ENCODE results near the gene TBX4.

Gene TBX4

GRCh38 chr17:61517265-61517664 is 65.0 kb downstream of the TBX4 start:
- in situ Hi-C loops (cut with MboI; ENCODE audit: low pct_unique_long_range_greater_than_20kb, low sequenced_read_pairs, unreplicated experiment): no loop called here
- TF ChIP-seq CTCF (IDR thresholded peaks at IDR 0.05; ENCODE audit: extremely low read depth, insufficient read depth, missing control alignments): no peak
- DNase-seq (ENCODE audit: low spot score): no peak

- in situ Hi-C loops (cut with MboI; ENCODE audit: low pct_unique_long_range_greater_than_20kb, low sequenced_read_pairs, unreplicated experiment): no loop called here
- DNase-seq (ENCODE audit: low spot score): no peak
- TF ChIP-seq CTCF (IDR thresholded peaks at IDR 0.05; ENCODE audit: extremely low read depth, insufficient read depth, missing control alignments): no peak
Observed at GRCh38 chr17:61517843-61518606, 65.8 kb downstream of the TBX4 start.

- no peak for TF ChIP-seq CTCF (IDR thresholded peaks at IDR 0.05; ENCODE audit: extremely low read depth, insufficient read depth, missing control alignments)
- in situ Hi-C loops (cut with MboI; ENCODE audit: low pct_unique_long_range_greater_than_20kb, low sequenced_read_pairs, unreplicated experiment): no loop called here
- no peak for DNase-seq (ENCODE audit: low spot score)
Observed at GRCh38 chr17:61519139-61519538, 66.9 kb downstream of the TBX4 start.

- no peak for TF ChIP-seq CTCF (IDR thresholded peaks at IDR 0.05; ENCODE audit: extremely low read depth, insufficient read depth, missing control alignments)
- DNase-seq (ENCODE audit: low spot score): no peak
- in situ Hi-C loops (cut with MboI; ENCODE audit: low pct_unique_long_range_greater_than_20kb, low sequenced_read_pairs, unreplicated experiment): no loop called here
Observed at GRCh38 chr17:61519754-61520440, 67.7 kb downstream of the TBX4 start.

GRCh38 chr17:61520897-61521296 is 68.7 kb downstream of the TBX4 start:
- in situ Hi-C loops (cut with MboI; ENCODE audit: low pct_unique_long_range_greater_than_20kb, low sequenced_read_pairs, unreplicated experiment): no loop called here
- TF ChIP-seq CTCF (IDR thresholded peaks at IDR 0.05; ENCODE audit: extremely low read depth, insufficient read depth, missing control alignments): no peak
- DNase-seq (ENCODE audit: low spot score): no peak

GRCh38 chr17:61522088-61522487 is 69.9 kb downstream of the TBX4 start:
- no peak for DNase-seq (ENCODE audit: low spot score)
- TF ChIP-seq CTCF (IDR thresholded peaks at IDR 0.05; ENCODE audit: extremely low read depth, insufficient read depth, missing control alignments): no peak
- in situ Hi-C loops (cut with MboI; ENCODE audit: low pct_unique_long_range_greater_than_20kb, low sequenced_read_pairs, unreplicated experiment): no loop called here
